HepG2 (cell line): ENCODE measurements around the gene TNFAIP3. TPM values are rescaled to one million over a fixed set of nuclear protein-coding genes. Genes with fewer than 3 reads are reported as not detected.

ENCODE experiments used
- ATAC-seq: fragments of 200-7000 bp; cut with Tn5 transposase; 3 replicates; pipeline ENCODE4 v1.9.1; 2020; ENCODE audit warnings: mild to moderate bottlenecking, moderate library complexity
- BruUV-seq: library from RNA; stranded (reverse); fragments of 400-500 nt; replicated peaks from 2 replicates; lab custom pipeline; 2021; lab: Mats Ljungman, UMichigan
- CTCF ChIA-PET: fragments of 300-600 bp; formaldehyde crosslinking; extraction: SDS; loops from one replicate; lab custom pipeline; 2021; ENCODE audit warnings: low total read pairs, inconsistent platforms, low intra/inter-chr PET ratio; lab: Yijun Ruan, JAX
- POLR2A ChIA-PET: fragments of 350-600 bp; sonication (Branson Sonifier 250); formaldehyde crosslinking; loops from one replicate; lab custom pipeline; 2020; ENCODE audit warnings: antibody characterized with exemption, inconsistent platforms; lab: Yijun Ruan, JAX
- DNase-seq: peaks from one replicate; pipeline ENCODE4 v3.0.0-alpha.2; 2015; ENCODE audit warnings: low spot score
- FAIRE-seq: peaks from 3 replicates; lab custom pipeline; 2011; peaks lifted over from hg19 to GRCh38; lab: Jason Lieb, UNC
- H2AFZ ChIP-seq: one replicate; pipeline ENCODE4 v1.6.1; 2011; ENCODE audit warnings: low read length, inconsistent platforms
- H3K27ac ChIP-seq: fragments of 300-600 bp; 3 replicates; pipeline ENCODE4 v1.8.0; 2011; ENCODE audit warnings: mixed run types, mild to moderate bottlenecking, mixed read lengths, low read length, inconsistent platforms; ENCODE audit not compliant: insufficient read depth; ENCODE audit errors: extremely low read length
- H3K27me3 ChIP-seq, 2 experiments: fragments of 200-600 bp in 1 of 2; 2 replicates in 1 of 2; 3 replicates in 1 of 2; pipeline versions ENCODE4 v1.6.0 to v1.8.0; 2011; ENCODE audit warnings: low read length in 2 of 2, mild to moderate bottlenecking in 2 of 2, moderate library complexity in 2 of 2, inconsistent platforms in 1 of 2; ENCODE audit not compliant: insufficient read depth in 2 of 2, control insufficient read depth in 1 of 2
- H3K36me3 ChIP-seq, 2 experiments: fragments of 200-600 bp in 1 of 2; replicated peaks in 1 of 2; 2 replicates in 1 of 2; 3 replicates in 1 of 2; pipeline versions ENCODE4 v1.5.1 to v1.8.0; 2011; ENCODE audit warnings: low read length in 2 of 2, inconsistent platforms in 1 of 2; ENCODE audit not compliant: insufficient read depth in 2 of 2, control insufficient read depth in 1 of 2
- H3K4me1 ChIP-seq: 2 replicates; pipeline ENCODE4 v1.5.1; 2012; ENCODE audit warnings: low read length, inconsistent platforms; ENCODE audit not compliant: insufficient read depth
- H3K4me2 ChIP-seq: 2 replicates; pipeline ENCODE4 v1.6.0; 2011; ENCODE audit warnings: low read depth, low read length, inconsistent platforms
- H3K4me3 ChIP-seq, 3 experiments: fragments of 200-600 bp in 1 of 3; sonication (generic), shearing (Covaris generic) in 1 of 3; replicated peaks in 1 of 3; 2 replicates each; pipeline ENCODE4 v1.5.1; 2011 to 2016; ENCODE audit warnings: low read length in 3 of 3, inconsistent platforms in 2 of 3, low read depth in 2 of 3, mild to moderate bottlenecking in 2 of 3, control low read depth in 1 of 3, mixed read lengths in 1 of 3; ENCODE audit not compliant: insufficient read depth in 1 of 3
- H3K79me2 ChIP-seq: one replicate; pipeline ENCODE4 v1.6.1; 2011; ENCODE audit warnings: low read length, inconsistent platforms; ENCODE audit not compliant: insufficient read depth
- H3K9ac ChIP-seq: 2 replicates; pipeline ENCODE4 v1.6.0; 2011; ENCODE audit warnings: mild to moderate bottlenecking, low read depth, low read length, inconsistent platforms; ENCODE audit not compliant: insufficient read depth
- H3K9me3 ChIP-seq: 2 replicates; pipeline ENCODE4 v1.5.1; 2012; ENCODE audit warnings: mild to moderate bottlenecking, low read length
- H4K20me1 ChIP-seq: 2 replicates; pipeline ENCODE4 v1.6.0; 2011; ENCODE audit warnings: inconsistent platforms, mild to moderate bottlenecking, low read length, moderate library complexity; ENCODE audit not compliant: insufficient read depth
- CHD2 ChIP-seq: IDR thresholded peaks from 2 replicates; pipeline ENCODE4 v1.6.1; 2011; ENCODE audit warnings: low read depth, low read length, improper control_type of control experiment
- ESRRA ChIP-seq: sonication (generic); formaldehyde crosslinking; IDR thresholded peaks from 2 replicates; pipeline ENCODE4 v1.5.1; 2020; ENCODE audit warnings: mild to moderate bottlenecking, low read depth, missing genetic modification reagents
- RFX1 ChIP-seq: fragments of 450-650 bp; IDR thresholded peaks from 2 replicates; pipeline ENCODE4 v1.6.1; 2017
- whole genome bisulfite sequencing: methylation state at CpG from one replicate; pipeline ENCODE4 v1.1.6; 2017; ENCODE audit warnings: low lambda C conversion rate; 5-methylcytosine and 5-hydroxymethylcytosine counted together
- in situ Hi-C: cut with HindIII; loops from 2 replicates; pipeline ENCODE4 v1.10.0; 2017; ENCODE audit warnings: low pct_unique_long_range_greater_than_20kb; ENCODE audit not compliant: extremely low pct_ligation_motif_present
- intact Hi-C: fragments of 100-400 bp; cut with micrococcal nuclease; formaldehyde crosslinking; loops from one replicate; pipeline ENCODE4 v1.10.0; 2022; ENCODE audit not compliant: unreplicated experiment
- polyA plus RNA-seq, 8 experiments: library from polyadenylated mRNA; depleted of rRNA in 3 of 8; stranded (reverse) in 7 of 8; unstranded in 1 of 8; fragments of >200 nt; fragmentation: Illumina TruSeq in 4 of 8; extraction: Trizol in 4 of 8; gene quantifications; 2 replicates each; pipeline versions ENCODE4 v1.2.1 to v1.2.3, GENCODE V29; 2011 to 2016; ENCODE audit warnings: low read depth in 4 of 8, missing spikeins in 1 of 8, mixed read lengths in 1 of 8; ENCODE audit not compliant: insufficient read depth in 1 of 8
- total RNA-seq, 5 experiments: library from RNA; depleted of rRNA; stranded (reverse); fragments of >200 nt; fragmentation: Illumina TruSeq; extraction: Trizol; gene quantifications; 2 replicates each; pipeline ENCODE4 v1.2.3, GENCODE V29; 2016; ENCODE audit warnings: low read depth in 1 of 5
- TF ChIP-seq, protein P1 (sequence below): sonication (generic); formaldehyde crosslinking; IDR thresholded peaks from 2 replicates; pipeline ENCODE4 v1.8.1; 2023; ENCODE audit warnings: mild to moderate bottlenecking, missing genetic modification reagents

The TNFAIP3 gene
- total and polyA plus RNA-seq, 2 of the 13 experiments (the other 11 are each of a cell fraction or from before 2014, with no cell fraction given), result 28.2 to 47.1 TPM

DNA sequence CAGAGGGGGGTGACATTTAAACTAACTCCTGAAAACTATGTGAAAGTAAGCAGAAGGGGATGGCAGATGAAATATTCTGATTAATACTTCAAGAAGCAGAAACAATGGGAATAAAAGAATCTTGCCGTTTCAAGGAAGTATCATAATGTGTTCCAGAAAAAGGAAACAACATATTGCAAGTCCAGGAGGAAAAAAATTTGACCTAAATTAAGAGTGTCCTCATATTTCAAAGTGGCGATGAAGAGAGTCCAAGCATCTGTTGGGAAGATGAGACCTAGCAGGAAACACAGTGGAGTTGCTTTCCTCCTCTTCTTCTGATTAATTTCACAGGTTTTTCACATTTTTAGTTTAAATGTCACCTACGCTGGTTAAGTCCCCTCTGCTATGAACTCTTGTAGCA lies 45.6 kb upstream of the TNFAIP3 start:
- Histone ChIP-seq H4K20me1 (no peaks in the 10 kb centered on the region), H3K27me3 (no peaks in the 10 kb centered on the region), H3K4me3 (no peak overlapping the region), H3K9me3 (no peaks in the 10 kb centered on the region), H3K4me1 (peaks cover 20% of the 10 kb centered on the region), H3K4me2 (no peak overlapping the region), H3K27ac (no peak overlapping the region), H3K9ac (no peak overlapping the region), H2AFZ (no peak overlapping the region), H3K36me3 (no peaks in the 10 kb centered on the region), H3K79me2 (no peaks in the 10 kb centered on the region)
- ATAC-seq, result no peak
- WGBS, result 63% methylated on average over 3 of the region's 3 CpGs
- in situ Hi-C loops (no loop called here), intact Hi-C loops (no loop called here)
- FAIRE-seq, result no peak
- ChIA-PET POLR2A (no interaction called here), CTCF (no interaction called here)
- no TSS peak for BruUV-seq
- TF ChIP-seq, protein P1, sequence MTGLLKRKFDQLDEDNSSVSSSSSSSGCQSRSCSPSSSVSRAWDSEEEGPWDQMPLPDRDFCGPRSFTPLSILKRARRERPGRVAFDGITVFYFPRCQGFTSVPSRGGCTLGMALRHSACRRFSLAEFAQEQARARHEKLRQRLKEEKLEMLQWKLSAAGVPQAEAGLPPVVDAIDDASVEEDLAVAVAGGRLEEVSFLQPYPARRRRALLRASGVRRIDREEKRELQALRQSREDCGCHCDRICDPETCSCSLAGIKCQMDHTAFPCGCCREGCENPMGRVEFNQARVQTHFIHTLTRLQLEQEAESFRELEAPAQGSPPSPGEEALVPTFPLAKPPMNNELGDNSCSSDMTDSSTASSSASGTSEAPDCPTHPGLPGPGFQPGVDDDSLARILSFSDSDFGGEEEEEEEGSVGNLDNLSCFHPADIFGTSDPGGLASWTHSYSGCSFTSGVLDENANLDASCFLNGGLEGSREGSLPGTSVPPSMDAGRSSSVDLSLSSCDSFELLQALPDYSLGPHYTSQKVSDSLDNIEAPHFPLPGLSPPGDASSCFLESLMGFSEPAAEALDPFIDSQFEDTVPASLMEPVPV, result 0 out of 2 replicates have a peak, but pooled peaks have one; percentile 5
- no peak for TF ChIP-seq CHD2
- no peak for DNase-seq

DNA sequence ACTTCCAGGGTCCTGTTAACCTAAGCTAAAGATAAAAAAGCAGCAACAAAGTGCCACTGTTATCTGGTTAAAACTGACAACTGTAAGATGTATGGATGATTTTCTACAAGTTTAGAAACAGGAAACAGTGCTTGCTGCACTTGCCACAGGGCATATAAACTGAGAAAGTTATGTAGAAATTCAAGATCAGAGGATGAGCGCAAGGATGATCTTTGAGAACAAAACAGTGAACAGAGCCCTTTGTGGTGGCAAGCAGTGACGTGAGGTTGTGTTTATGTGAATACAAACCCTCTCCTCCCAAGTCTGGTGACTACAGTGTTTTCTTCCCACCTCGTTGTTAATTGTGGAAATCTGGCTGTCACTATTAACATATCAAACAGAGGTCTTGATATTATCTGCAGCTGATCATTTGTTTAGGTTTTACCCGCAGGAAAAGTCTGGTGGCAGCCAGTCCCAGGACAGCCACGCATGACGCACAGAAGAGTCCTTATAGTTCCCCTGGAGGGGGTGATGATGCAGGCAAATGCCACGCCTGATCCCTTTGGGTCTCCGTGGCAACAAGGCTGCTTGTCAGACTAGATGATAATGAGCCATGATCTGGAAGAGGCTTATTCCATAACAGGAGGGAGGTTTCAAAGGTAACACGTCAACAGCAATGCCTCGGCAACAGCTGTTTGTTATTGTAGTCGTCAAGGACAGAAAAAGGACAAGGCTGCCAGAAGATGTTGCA lies 43.1 kb upstream of the TNFAIP3 start:
- Histone ChIP-seq H3K4me1 (peaks cover 20% of the 10 kb centered on the region), H3K27me3 (no peaks in the 10 kb centered on the region), H3K36me3 (no peaks in the 10 kb centered on the region), H3K4me3 (no peak overlapping the region), H4K20me1 (no peaks in the 10 kb centered on the region), H3K27ac (no peak overlapping the region), H3K9me3 (no peaks in the 10 kb centered on the region), H3K9ac (no peak overlapping the region), H3K79me2 (no peaks in the 10 kb centered on the region), H3K4me2 (peak overlapping the region; percentile 26; the same call in 1 of the 2 replicates), H2AFZ (peak overlapping the region; percentile 38)
- TF ChIP-seq ESRRA (CRISPR knock-in tag) (no peak), RFX1 (peak; percentile 30; the same call in 1 of the 2 replicates)
- DNase-seq, result no peak
- no peak for FAIRE-seq
- in situ Hi-C loops, result no loop called here
- no peak for ATAC-seq
- CTCF ChIA-PET, result interaction anchor here (0.6 kb wide), 1 partner anchor 26 kb away, joined by 4 read pairs; no protein-coding TSS in a partner anchor
- 49% methylated on average over 11 of the region's 11 CpGs for WGBS
- BruUV-seq, result no TSS peak
- intact Hi-C loops, result no loop called here
- POLR2A ChIA-PET, result interaction anchor here (2.1 kb wide), 1 partner anchor 13 kb away, joined by 7 read pairs; no protein-coding TSS in a partner anchor
